Chondrocyte (in vitro differentiated cells): ENCODE results near the gene SLC38A1. TPM values are rescaled to one million over a fixed set of nuclear protein-coding genes. Genes with fewer than 3 reads are reported as not detected.

ENCODE experiments used
- DNase-seq: peaks from one replicate; pipeline ENCODE4 v3.0.0; 2021; ENCODE audit warnings: mixed read lengths, low spot score
- H3K27ac Mint-ChIP-seq: one replicate; pipeline ENCODE4 v1.8.0; 2021; ENCODE audit warnings: mild to moderate bottlenecking, moderate library complexity, mixed read lengths; ENCODE audit not compliant: unreplicated experiment
- H3K27me3 Mint-ChIP-seq: 2 replicates; pipeline ENCODE4 v1.8.0; 2021; ENCODE audit warnings: low read depth, mixed read lengths
- H3K36me3 Mint-ChIP-seq: 2 replicates; pipeline ENCODE4 v1.8.0; 2021; ENCODE audit warnings: low read depth, mixed read lengths
- H3K4me1 Mint-ChIP-seq: 2 replicates; pipeline ENCODE4 v1.8.0; 2021; ENCODE audit warnings: low read depth, mild to moderate bottlenecking, mixed read lengths
- H3K4me3 Mint-ChIP-seq: one replicate; pipeline ENCODE4 v1.8.0; 2021; ENCODE audit warnings: mild to moderate bottlenecking, moderate library complexity, mixed read lengths; ENCODE audit not compliant: unreplicated experiment
- H3K9me3 Mint-ChIP-seq: 2 replicates; pipeline ENCODE4 v1.8.0; 2021; ENCODE audit warnings: low read depth, mixed read lengths
- total RNA-seq: library from RNA; stranded (reverse); gene quantifications from 3 replicates; pipeline ENCODE4 v1.2.1, GENCODE V29; 2021
- TF ChIP-seq, protein P1 (sequence below): fragments of 200-600 bp; sonication (generic); IDR thresholded peaks from 2 replicates; pipeline ENCODE4 v1.5.0; 2021; ENCODE audit warnings: antibody characterized with exemption, mild to moderate bottlenecking, moderate library complexity

The SLC38A1 gene
- total RNA-seq, 1 donor from 2014 or later = 185 TPM

DNA sequence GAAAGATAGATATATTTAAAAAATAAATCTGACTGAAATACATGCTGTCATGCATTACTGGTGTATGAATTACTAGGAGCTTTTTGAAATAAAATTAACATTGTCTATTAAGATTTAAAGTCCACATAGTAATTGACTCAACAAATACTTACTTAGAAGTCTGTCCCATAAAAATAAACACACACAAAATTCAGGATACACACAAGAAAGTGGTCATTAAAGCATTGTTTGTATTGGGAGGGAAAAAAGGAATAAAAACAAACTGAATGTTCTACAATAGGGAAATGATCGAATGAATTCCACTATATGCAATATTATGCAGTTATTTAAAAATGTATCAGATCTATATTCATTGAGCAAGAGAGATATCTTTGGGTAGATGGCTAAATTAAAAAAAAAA, 118.9 kb downstream of the SLC38A1 start:
- peaks cover 18% of the 10 kb centered on the region for H3K4me1 Mint-ChIP-seq
- H3K4me3 Mint-ChIP-seq = no peak overlapping the region
- no peaks in the 10 kb centered on the region for H3K27me3 Mint-ChIP-seq
- no peak for DNase-seq
- no peaks in the 10 kb centered on the region for H3K9me3 Mint-ChIP-seq
- H3K36me3 Mint-ChIP-seq = no peaks in the 10 kb centered on the region
- H3K27ac Mint-ChIP-seq = no peak overlapping the region
- TF ChIP-seq, protein P1, sequence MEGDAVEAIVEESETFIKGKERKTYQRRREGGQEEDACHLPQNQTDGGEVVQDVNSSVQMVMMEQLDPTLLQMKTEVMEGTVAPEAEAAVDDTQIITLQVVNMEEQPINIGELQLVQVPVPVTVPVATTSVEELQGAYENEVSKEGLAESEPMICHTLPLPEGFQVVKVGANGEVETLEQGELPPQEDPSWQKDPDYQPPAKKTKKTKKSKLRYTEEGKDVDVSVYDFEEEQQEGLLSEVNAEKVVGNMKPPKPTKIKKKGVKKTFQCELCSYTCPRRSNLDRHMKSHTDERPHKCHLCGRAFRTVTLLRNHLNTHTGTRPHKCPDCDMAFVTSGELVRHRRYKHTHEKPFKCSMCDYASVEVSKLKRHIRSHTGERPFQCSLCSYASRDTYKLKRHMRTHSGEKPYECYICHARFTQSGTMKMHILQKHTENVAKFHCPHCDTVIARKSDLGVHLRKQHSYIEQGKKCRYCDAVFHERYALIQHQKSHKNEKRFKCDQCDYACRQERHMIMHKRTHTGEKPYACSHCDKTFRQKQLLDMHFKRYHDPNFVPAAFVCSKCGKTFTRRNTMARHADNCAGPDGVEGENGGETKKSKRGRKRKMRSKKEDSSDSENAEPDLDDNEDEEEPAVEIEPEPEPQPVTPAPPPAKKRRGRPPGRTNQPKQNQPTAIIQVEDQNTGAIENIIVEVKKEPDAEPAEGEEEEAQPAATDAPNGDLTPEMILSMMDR = no peak

DNA sequence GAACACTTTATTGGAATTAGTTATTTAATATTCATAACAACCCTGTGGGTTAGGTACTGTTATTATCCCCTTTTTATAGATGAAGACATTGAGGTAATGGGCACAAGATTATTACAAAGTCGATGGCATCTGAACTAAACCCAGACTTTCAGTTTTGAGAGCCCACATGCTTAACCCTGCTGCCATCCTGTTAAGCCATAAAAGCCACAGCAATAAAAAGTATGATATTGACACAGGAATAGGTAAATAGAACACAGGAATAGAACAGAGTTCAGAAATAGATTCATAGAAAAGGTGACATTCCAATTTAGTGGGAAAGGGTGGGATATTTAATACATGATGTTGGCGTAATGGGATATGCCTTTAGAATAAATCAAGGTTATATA, 119.8 kb downstream of the SLC38A1 start:
- no peaks in the 10 kb centered on the region for H3K9me3 Mint-ChIP-seq
- H3K27me3 Mint-ChIP-seq = no peaks in the 10 kb centered on the region
- peaks cover 11% of the 10 kb centered on the region for H3K4me1 Mint-ChIP-seq
- H3K4me3 Mint-ChIP-seq = no peak overlapping the region
- H3K27ac Mint-ChIP-seq = no peak overlapping the region
- no peak for DNase-seq
- TF ChIP-seq, protein P1 = no peak
- H3K36me3 Mint-ChIP-seq = no peaks in the 10 kb centered on the region

DNA sequence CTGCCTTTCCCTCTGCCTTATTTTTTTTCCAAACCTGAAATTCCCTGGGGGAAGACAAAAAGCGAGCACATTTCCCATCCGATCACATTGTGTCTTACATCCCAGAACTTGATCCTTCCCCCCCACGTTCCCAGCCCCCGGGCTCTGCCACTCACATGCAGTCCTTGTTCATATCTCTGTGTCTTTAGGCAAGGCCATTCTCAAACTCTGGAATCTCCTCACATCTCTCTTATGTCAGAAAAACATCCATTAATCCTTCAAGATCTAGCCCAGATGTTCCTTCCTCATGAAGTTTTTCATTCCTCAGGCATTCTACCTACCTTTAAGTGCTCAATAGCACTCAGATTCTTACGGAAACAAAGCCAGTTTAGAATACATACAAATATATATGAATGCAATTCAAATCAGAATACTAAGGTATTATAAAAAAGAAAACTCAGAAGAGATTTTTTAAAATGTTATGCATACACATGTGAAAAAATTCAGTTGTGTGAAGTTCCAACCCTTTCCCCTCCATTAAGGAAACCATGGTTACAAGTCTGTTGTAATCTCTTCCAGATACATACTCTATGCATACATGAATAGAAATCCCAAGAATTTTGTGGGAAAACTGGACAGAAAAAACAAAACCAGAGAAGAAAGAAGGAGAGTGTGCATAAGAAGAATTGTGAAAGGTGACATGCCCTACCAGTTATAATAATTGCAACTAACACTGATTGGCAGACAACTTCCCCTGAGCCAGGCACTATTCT, 120.3 kb downstream of the SLC38A1 start:
- Mint-ChIP-seq H3K36me3 (no peaks in the 10 kb centered on the region), H3K27ac (no peak overlapping the region), H3K27me3 (no peaks in the 10 kb centered on the region), H3K9me3 (no peaks in the 10 kb centered on the region), H3K4me1 (peaks cover 6% of the 10 kb centered on the region), H3K4me3 (no peak overlapping the region)
- TF ChIP-seq, protein P1 = no peak
- DNase-seq = no peak

DNA sequence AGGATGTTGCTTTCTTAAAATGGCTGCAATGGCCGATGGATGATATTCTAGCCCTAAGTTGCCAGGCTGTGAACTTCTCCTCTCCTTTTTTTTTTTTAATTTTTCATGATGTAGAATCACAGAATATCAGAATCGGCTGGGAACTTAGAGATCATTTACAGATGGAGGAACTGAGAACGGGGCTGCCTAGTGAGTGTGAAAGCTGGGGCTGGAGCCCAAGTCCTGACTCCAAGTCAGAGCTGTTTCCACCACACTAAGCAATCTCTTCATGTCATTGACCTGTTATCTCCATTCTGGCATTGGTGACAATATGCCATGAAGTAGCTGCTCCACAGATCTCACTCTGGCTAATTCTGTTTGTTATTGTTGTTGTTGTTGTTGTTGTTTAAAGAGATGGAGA, 121.7 kb downstream of the SLC38A1 start:
- Mint-ChIP-seq H3K27me3 (no peaks in the 10 kb centered on the region), H3K36me3 (no peaks in the 10 kb centered on the region), H3K9me3 (no peaks in the 10 kb centered on the region), H3K4me1 (peaks cover 4% of the 10 kb centered on the region), H3K4me3 (no peak overlapping the region), H3K27ac (no peak overlapping the region)
- TF ChIP-seq, protein P1 = no peak
- no peak for DNase-seq

DNA sequence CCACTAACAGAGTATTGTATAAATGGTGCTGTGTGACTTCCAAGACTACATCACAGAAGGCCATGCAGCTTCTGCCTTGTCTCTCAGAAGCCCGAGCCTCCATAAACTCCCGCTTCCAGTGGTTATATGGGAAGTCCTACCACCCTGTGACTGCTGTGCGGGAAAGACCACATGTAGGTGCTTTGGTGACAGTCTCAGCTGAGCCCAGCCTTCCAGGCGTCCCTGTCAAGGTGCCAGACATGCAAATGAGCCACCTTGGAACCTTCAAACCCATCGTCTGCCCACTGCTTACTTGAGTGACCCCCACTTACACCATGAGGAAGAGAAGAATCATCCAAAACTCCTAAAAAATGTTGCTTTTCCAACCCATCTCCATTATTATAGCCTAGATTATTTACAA, 123.0 kb downstream of the SLC38A1 start:
- Mint-ChIP-seq H3K4me3 (no peak overlapping the region), H3K36me3 (no peaks in the 10 kb centered on the region)
- DNase-seq = no peak

More for the DNA sequence above, 123.0 kb downstream of the SLC38A1 start:
- Mint-ChIP-seq H3K27me3 (peaks cover 1% of the 10 kb centered on the region), H3K9me3 (no peaks in the 10 kb centered on the region), H3K27ac (no peak overlapping the region), H3K4me1 (peaks cover 4% of the 10 kb centered on the region)
- TF ChIP-seq, protein P1 = no peak
